Kidney glomerular epithelial cell (primary cell): Measurements from ENCODE around the gene RAB14.
"Not testable (repeated sequence)": the region's sequence is repeated elsewhere in the genome, so short reads cannot be mapped to it uniquely, and the experiment has no call there.

Experiments
- DNase-seq: peaks from one replicate; lab custom pipeline; 2025; lab: John Stamatoyannopoulos, UW

The RAB14 gene

DNA sequence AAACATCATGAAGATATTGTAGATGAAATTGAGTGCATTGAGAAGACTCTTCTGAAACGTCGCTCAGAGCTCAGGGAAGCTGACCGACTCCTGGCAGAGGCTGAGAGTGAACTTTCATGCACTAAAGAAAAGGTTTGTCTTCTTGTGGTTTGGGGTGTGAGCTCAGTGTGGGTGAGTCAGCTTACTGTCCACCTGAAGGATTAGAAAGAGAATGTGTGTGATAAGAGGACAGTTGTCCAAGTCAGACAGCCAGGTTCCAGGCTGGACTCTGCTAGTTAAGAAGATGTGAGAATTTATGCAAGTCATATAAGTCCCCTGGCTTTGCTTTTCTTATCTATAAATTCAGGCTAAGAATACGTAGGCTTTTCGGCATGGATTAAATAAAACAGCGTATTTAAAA is 46.9 kb downstream of the RAB14 start:
- DNase-seq = peak; percentile 14

GRCh38 chr9:121153642-121154041 is 48.0 kb downstream of the RAB14 start:
- DNase-seq = no peak

GRCh38 chr9:121150188-121150587 is 51.5 kb downstream of the RAB14 start:
- no peak for DNase-seq

DNA sequence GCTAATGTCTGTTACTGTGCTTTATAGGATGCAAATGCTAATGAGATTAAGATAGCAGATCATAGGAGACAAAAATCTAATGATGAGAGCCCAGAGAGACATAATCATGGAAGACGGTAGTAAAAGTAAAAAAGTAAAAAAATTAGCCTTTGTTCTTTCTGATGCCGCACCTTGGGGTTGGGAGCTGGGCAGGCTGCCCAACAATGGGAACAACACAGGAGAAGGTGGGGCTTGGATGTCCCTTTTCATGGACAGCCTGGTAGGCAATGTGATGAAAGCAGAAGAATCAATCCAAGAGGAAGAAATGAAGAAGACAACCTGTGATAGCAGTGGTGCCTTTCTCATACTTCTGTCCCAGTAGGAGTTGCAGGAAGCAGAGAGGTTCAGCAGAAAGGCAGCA is 57.2 kb downstream of the RAB14 start:
- no peak for DNase-seq

GRCh38 chr9:121143771-121144170 is 57.9 kb downstream of the RAB14 start:
- DNase-seq = no peak

- DNase-seq = no peak
Measured at GRCh38 chr9:121141706-121142105, 60.0 kb downstream of the RAB14 start.

GRCh38 chr9:121141306-121141705 is 60.4 kb downstream of the RAB14 start:
- no peak for DNase-seq

DNA sequence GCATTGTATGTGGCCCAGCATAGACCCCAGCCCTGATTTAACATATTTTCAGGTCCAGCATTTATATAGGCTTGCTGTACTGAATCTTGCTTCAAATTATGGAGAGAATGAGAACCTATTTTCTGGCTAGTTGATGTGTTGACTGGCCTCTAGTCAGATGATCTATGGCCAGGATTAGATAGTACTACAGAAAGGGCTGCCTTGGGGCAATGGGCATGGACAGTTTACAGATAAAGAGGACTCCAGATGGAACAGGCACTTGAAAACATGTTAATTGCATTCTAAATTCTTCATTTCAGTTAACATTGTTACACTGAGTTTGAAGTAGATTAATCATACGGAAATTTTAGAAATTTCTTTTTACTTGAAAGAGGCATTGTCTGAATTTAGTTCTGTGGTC is 61.5 kb downstream of the RAB14 start:
- DNase-seq = no peak

DNA sequence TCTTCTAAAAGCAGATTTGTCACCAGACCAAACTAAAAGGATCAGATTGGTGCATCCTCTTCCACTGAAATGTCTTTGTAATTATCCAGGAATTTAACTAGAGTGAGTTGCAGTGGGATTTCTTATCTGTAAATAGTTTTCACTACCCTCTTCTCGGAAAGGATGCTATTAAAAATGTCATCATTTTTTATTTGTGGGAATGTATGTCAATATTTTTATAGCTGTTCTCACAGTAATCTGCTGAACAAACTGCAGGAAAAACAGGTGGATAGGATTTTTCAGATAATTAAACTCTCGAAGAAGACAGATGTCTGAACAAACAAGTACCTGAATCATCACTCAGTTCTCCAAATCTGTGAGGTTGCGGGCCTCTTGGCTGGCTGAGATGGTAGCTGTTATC is 62.7 kb downstream of the RAB14 start:
- no peak for DNase-seq

DNA sequence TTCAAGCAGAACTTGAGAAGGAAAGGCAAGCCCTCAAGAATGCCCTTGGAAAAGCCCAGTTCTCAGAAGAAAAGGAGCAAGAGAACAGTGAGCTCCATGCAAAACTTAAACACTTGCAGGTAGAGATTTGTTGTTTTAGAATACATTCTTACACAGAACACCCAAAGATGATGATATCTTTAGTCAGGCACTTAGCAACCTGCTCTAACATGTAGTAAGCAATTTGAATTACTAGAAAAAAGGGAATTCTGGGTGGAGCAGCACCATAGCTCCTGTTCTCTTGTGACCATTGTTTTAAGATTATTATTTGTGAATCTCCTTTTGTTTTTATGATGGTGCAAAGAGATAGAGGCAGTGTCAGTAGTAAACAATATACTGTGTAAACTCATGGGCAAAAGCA is 63.1 kb downstream of the RAB14 start:
- DNase-seq = no peak

DNA sequence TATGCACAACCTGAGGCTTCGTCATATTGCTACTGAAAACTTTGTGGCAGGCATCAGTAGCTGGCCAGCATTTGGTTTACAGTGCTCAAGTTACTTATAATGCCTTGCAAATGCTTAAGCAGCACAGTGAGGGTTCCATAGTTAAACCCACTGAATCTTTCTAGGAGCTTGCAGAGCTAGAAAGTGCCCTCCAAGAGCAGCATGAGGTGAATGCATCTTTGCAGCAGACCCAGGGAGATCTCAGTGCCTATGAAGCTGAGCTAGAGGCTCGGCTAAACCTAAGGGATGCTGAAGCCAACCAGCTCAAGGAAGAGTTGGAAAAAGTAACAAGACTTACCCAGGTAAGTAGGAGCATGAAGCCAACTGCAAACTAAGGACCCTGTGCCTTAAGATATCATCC is 66.0 kb downstream of the RAB14 start:
- no peak for DNase-seq

DNA sequence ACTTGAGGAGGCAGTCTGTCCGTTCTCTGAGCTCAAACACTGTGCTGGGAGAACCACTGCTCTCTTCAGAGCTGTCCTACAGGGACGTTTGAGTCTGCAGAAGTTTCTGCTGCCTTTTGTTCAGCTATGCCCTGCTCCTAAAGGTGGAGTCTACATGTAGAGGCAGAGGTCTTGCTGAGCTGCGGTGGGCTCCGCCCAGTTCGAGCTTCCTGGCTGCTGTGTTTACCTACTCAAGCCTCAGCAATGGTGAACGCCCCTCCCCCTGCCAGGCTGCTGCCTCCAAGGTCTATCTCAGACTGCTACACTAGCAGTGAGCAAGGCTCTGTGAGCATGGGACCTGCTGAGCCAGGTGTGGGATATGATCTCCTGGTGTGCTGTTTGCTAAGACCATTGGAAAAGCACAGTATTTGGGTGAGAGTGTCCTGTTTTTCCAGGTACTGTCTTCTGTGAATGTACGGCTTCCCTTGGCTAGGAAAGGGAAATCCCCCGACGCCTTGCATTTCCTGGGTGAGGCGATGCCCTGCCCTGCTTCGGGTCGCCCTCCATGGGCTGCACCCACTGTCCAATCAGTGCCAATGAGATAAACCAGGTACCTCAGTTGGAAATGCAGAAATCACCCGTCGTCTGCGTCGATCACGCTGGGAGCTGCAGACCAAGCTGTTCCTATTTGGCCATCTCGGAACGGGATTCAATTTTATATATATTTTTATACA is 68.4 kb downstream of the RAB14 start:
- no peak for DNase-seq

DNA sequence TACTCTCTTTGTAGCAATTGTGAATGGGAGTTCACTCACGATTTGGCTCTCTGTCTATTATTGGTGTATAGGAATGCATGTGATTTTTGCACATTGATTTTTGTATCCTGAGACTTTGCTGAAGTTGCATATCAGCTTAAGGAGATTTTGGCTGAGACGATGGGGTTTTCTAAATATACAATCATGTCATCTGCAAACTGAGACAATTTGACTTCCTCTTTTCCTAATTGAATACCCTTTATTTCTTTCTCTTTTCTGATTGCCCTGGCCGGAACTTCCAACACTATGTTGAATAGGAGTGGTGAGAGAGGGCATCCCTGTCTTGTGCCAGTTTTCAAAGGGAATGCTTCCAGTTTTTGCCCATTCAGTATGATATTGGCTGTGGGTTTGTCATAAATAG is 72.3 kb downstream of the RAB14 start:
- not testable (repeated sequence) for DNase-seq
